Activated naive CD4-positive, alpha-beta T cell (primary cell): ENCODE results near the gene ITPRIPL1.
A peak's percentile ranks its signal among the peaks of the same experiment; 100 is the strongest.

Experiments
- DNase-seq, 4 experiments: peaks; one replicate each; lab custom pipeline; 2025; lab: John Stamatoyannopoulos, UW

The ITPRIPL1 gene

DNA sequence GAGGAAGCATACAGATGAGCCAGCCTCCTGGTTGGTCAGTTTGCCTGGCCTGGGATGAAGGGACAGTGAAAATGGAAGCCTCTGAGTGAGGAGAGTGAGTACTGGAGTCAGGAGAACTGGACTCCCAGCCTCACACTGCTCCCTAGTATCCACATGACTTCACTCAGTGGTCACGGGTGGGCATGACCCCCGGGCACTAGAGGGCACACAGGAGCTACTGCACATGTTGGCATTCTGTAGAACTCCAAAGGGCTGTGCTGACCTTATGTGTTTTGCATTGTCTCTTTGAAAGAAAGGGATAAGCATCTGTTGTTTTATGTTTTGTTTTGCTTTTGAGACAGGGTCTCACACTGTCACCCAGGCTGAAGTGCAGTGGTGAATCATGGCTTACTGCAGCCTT is 34.2 kb downstream of the ITPRIPL1 start:
- peak in 3 of 4 experiments; percentile 4 to 57 (median 37) for DNase-seq

DNA sequence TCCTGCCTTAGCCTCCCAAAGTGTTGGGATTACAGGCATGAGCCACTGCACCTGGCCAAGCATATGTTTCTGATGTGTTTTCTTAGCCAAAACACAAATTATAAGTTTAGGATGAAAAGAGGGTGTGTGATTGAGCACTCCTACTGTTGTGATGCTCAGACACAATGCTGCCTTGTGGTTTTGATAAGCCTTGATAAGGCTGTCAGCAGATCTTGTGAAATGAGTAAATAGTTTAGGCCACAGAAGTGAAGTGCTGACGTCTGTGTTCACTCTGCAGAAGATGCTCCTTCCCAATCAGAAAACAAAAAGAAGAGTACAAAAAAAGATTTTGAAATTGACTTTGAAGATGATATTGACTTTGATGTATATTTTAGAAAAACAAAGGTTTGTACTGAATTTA is 34.7 kb downstream of the ITPRIPL1 start:
- no peak for DNase-seq

DNA sequence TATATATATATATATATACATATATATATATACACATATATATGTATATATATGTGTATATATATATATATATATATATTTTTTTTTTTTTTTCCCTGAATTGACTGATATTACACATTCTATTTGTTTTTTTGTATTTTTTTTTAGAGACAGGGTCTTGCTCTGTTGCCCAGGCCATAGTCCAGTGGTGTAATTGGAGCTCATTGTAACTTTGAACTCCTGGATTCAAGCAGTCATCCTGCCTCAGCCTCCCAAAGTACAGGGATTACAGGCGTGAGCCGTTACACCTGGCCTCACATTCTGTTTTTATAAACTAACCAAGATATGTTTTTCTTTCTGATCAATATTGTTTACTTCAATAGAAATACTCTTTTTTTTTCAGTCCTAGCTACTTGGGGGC is 36.6 kb downstream of the ITPRIPL1 start:
- no peak for DNase-seq

DNA sequence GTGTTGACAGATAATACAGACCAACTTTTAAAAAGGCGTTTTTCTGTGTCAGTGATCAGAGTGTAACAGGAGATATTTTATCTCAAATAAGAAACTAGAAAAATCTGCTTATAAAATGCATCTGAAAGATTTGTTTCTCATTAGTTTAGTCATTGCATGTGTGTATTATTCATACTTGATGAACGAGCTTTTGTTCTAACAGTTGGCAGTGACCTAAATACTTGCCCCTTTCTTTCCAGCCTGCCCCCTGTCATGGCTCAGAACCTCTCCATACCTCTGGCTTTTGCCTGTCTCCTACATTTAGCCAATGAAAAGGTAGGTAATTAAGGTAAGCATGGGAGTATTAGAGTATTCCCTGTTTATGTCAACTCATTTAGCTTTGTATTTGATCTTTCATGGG is 44.1 kb downstream of the ITPRIPL1 start:
- no peak for DNase-seq

DNA sequence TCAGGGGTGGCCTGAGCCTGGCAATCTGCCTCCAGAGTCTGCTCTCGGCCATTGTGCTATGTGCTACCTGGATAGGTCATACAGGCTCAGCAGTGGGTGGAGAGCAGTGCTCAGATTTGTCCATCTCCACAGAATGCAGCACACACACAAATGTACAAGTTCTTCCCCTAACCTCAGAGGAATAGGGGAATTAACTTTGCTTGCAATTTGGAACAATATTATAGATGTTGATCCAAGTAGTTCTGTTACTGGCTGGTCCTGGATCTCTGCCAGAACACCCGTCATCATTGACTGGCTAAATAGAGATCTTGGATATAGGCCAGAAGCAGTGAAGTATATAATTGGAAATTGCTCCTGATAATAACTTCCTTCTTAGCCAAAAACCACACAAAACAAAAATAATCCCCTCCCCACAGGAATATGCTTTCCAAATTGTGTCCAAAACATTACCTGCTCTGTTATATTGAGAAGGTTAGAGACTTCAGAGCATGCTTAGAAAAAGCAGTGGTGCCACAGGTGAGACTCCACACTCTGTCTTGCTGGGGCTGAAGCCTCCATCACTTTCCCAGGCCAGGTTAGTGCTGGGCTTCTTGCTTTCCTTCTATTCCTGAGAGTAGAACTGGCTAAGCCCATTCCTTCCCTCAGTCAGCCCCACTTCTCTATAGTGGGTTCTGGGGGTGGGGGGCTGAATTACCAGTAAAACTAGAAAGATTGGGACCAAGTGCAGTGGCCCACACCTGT is 49.3 kb downstream of the ITPRIPL1 start:
- DNase-seq = no peak
